Vagina (tissue), 2 donors: ENCODE data around the gene HMGXB4.

Source experiments
- POLR2A ChIP-seq, 2 donors: fragments of 450-650 bp; IDR thresholded peaks; one replicate each; pipeline ENCODE4 v1.6.1; 2017; ENCODE audit warnings: antibody characterized with exemption in 2 of 2, mild to moderate bottlenecking in 2 of 2, moderate library complexity in 2 of 2
- POLR2AphosphoS5 ChIP-seq, 2 donors: sonication (generic); formaldehyde crosslinking; IDR thresholded peaks; one replicate each; pipeline ENCODE4 v1.9.0; 2017; ENCODE audit warnings: antibody characterized with exemption in 2 of 2, mild to moderate bottlenecking in 2 of 2, low read depth in 1 of 2; ENCODE audit not compliant: insufficient read depth in 1 of 2

GRCh38 chr22:35276019-35276418, 18.7 kb downstream of the HMGXB4 start:
- TF ChIP-seq POLR2AphosphoS5 (IDR thresholded peaks at IDR 0.05; ENCODE audit: insufficient read depth in 1 of 2, low read depth in 1 of 2) (no peak), POLR2A (IDR thresholded peaks at IDR 0.05) (no peak)
